Progenitor cell of endocrine pancreas (in vitro differentiated cells): ENCODE results near the gene FBXW8. TPM values are rescaled to one million over a fixed set of nuclear protein-coding genes. Genes with fewer than 3 reads are reported as not detected.

Source experiments
- DNase-seq: peaks from one replicate; pipeline ENCODE4 v3.0.0; 2021; ENCODE audit warnings: low spot score; ENCODE audit not compliant: unreplicated experiment
- H3K27ac Mint-ChIP-seq: 2 replicates; pipeline ENCODE4 v1.8.0; 2021; ENCODE audit warnings: mild to moderate bottlenecking, moderate library complexity, mixed read lengths
- H3K27me3 Mint-ChIP-seq: 2 replicates; pipeline ENCODE4 v1.8.0; 2021; ENCODE audit warnings: mixed read lengths
- H3K36me3 Mint-ChIP-seq: 2 replicates; pipeline ENCODE4 v1.8.0; 2022; ENCODE audit warnings: mixed read lengths; ENCODE audit not compliant: insufficient read depth
- H3K4me1 Mint-ChIP-seq: 2 replicates; pipeline ENCODE4 v1.8.0; 2021; ENCODE audit warnings: low read depth, mixed read lengths
- H3K4me3 Mint-ChIP-seq: 2 replicates; pipeline ENCODE4 v1.8.0; 2021; ENCODE audit warnings: low read depth, mild to moderate bottlenecking, moderate library complexity, mixed read lengths
- H3K9me3 Mint-ChIP-seq: 2 replicates; pipeline ENCODE4 v1.8.0; 2021; ENCODE audit warnings: low read depth, mixed read lengths
- total RNA-seq: library from RNA; stranded (reverse); gene quantifications from 2 replicates; pipeline ENCODE4 v1.2.1, GENCODE V29; 2021
- TF ChIP-seq, protein P1 (sequence below): fragments of 200-600 bp; sonication (generic); IDR thresholded peaks from one replicate; pipeline ENCODE4 v1.5.0; 2021; ENCODE audit warnings: antibody characterized with exemption, mild to moderate bottlenecking; ENCODE audit not compliant: unreplicated experiment

The FBXW8 gene
- total RNA-seq, 1 donor from 2014 or later: 32.6 TPM

DNA sequence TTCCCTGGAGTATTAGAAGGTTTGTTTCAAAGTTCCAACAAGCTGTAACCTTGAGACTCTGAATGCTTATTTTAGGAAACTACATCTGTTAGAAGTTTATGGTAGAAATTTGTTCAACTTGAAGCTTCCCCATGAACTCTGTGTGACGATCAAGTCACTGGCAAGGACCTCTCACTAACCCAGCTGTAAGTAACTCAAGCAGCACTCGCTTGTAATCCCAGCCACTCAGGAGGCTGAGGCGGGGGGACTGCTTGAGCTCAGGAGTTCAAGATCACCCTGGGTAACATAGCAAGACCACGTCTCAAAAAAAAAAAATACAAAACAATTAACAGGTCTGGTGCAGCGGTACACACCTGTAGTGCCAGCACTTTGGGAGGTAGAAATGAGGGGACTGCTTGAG, 162.9 kb downstream of the FBXW8 start:
- Mint-ChIP-seq H3K9me3 (no peaks in the 10 kb centered on the region), H3K4me3 (no peak overlapping the region), H3K36me3 (no peaks in the 10 kb centered on the region), H3K27ac (no peak overlapping the region), H3K27me3 (no peaks in the 10 kb centered on the region), H3K4me1 (no peaks in the 10 kb centered on the region)
- DNase-seq: no peak
- TF ChIP-seq, protein P1, sequence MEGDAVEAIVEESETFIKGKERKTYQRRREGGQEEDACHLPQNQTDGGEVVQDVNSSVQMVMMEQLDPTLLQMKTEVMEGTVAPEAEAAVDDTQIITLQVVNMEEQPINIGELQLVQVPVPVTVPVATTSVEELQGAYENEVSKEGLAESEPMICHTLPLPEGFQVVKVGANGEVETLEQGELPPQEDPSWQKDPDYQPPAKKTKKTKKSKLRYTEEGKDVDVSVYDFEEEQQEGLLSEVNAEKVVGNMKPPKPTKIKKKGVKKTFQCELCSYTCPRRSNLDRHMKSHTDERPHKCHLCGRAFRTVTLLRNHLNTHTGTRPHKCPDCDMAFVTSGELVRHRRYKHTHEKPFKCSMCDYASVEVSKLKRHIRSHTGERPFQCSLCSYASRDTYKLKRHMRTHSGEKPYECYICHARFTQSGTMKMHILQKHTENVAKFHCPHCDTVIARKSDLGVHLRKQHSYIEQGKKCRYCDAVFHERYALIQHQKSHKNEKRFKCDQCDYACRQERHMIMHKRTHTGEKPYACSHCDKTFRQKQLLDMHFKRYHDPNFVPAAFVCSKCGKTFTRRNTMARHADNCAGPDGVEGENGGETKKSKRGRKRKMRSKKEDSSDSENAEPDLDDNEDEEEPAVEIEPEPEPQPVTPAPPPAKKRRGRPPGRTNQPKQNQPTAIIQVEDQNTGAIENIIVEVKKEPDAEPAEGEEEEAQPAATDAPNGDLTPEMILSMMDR: no peak

DNA sequence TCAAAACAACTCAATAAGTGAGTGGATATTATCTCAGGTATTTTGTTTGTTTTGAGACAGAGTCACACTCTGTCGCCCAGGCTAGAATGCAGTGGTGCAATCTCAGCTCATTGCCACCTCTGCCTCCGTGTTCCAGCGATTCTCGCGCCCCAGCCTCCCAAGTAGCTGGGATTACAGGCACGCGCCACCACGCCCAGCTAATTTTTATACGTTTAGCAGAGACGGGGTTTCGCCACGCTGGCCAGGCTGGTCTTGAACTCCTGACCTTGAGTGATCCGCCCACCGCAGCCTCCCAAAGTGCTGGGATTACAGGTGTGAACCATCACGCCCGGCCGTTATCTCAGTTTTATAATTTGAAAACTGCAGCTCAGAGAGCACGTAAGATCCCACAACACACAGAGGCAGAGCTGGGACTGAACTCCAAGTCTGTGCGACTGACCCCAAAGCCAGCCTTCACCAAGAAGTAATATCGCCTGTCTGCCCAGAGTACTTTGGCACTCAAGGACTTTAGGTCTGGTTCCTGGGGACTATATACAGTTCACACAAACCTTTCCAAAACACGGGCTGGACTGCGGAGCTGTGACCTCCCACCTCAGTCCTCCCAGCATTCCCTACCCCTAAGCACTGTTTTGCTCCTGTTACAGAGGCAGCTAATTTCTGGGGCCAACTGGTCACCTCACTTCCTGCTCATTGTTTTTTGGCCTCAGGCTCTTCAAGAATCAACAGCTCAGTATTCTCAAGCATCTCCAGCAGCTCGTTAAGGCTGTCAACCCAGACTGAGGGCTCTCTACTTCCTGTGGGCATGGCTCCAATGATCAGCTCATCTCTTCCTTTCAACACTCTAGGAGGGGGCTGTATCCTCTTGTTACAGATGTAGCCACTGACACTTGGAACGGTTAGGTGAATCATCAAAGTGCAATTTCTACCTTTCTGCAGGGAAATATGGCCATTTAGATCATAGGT, 165.9 kb downstream of the FBXW8 start:
- H3K4me1 Mint-ChIP-seq: peaks cover 1% of the 10 kb centered on the region
- H3K36me3 Mint-ChIP-seq: no peaks in the 10 kb centered on the region
- H3K4me3 Mint-ChIP-seq: no peak overlapping the region
- no peak overlapping the region for H3K27ac Mint-ChIP-seq
- H3K27me3 Mint-ChIP-seq: no peaks in the 10 kb centered on the region
- DNase-seq: no peak
- H3K9me3 Mint-ChIP-seq: no peaks in the 10 kb centered on the region
- TF ChIP-seq, protein P1: no peak

DNA sequence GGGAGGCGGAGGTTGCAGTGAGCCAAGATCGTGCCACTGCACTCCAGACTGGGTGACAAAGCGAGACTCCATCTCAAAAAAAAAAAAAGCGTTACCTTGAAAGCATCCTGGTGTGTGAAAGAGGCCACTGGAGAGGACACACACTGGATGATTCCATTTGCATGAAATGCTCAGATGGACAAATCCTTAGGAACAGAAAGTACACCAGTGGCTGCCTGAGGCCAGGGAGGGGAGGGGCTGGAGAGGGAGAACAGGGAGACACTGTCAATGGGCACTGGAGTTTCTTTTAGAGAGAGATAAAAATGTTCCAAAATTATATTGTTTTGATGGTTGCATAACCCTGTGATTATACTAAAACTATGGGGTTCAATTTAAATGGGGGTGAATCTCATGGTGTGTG, 168.7 kb downstream of the FBXW8 start:
- no peaks in the 10 kb centered on the region for H3K36me3 Mint-ChIP-seq
- no peak overlapping the region for H3K4me3 Mint-ChIP-seq
- H3K27ac Mint-ChIP-seq: no peak overlapping the region

DNA sequence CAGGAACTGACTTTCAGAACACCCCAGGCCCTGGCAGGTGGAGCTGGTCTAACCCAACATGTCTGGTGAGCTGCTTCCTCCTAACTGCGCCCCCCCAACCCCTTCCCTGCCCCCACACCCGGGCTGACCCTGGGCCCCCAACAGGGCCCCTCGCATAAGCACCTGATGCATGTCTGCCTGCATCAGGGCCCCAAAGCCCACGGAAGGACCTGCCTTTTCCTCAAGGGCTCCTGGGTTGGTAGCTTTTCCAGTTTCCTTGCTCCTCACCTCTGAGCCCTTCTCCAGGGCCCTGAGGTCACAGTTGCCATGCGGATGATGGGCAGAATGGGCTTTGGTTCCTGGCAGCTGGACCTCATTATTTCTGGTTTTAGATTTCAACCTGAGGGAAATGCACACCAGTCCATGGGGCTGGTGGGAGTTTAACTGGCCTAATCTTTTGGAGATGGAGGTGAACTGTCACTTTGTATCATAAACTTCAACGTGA, 170.0 kb downstream of the FBXW8 start:
- no peaks in the 10 kb centered on the region for H3K36me3 Mint-ChIP-seq
- no peak overlapping the region for H3K4me3 Mint-ChIP-seq
- TF ChIP-seq, protein P1: no peak
- H3K9me3 Mint-ChIP-seq: no peaks in the 10 kb centered on the region
- peak overlapping the region; percentile 49 for H3K27ac Mint-ChIP-seq
- no peak for DNase-seq
- H3K4me1 Mint-ChIP-seq: peaks cover 1% of the 10 kb centered on the region
- peaks cover 2% of the 10 kb centered on the region for H3K27me3 Mint-ChIP-seq

More for the DNA sequence above, 168.7 kb downstream of the FBXW8 start:
- H3K27me3 Mint-ChIP-seq: peaks cover 2% of the 10 kb centered on the region
- no peak for DNase-seq
- peaks cover 1% of the 10 kb centered on the region for H3K4me1 Mint-ChIP-seq
- TF ChIP-seq, protein P1: no peak
- no peaks in the 10 kb centered on the region for H3K9me3 Mint-ChIP-seq

Other genes starting within 250 kb of the FBXW8 start
- gene SPRING1, start 172.9 kb upstream of the FBXW8 start, total RNA-seq: 63.2 and 64.4 TPM in 2 replicates
- gene RNFT2, start 172.6 kb upstream of the FBXW8 start, total RNA-seq: 31.6 and 32.1 TPM in 2 replicates
- 5.5 and 6.9 TPM in 2 replicates for gene HRK, start 29.5 kb upstream of the FBXW8 start, total RNA-seq
- gene TESC, start 188.5 kb downstream of the FBXW8 start, total RNA-seq: 1.6 and 3.7 TPM in 2 replicates